Endometrial microvascular endothelial cells (primary cell): Measurements from ENCODE around the gene POLA1. TPM values are rescaled to one million over a fixed set of nuclear protein-coding genes. Genes with fewer than 3 reads are reported as not detected.

Experiments
- total RNA-seq: library from RNA; depleted of rRNA; stranded (reverse); fragments of >200 nt; gene quantifications from one replicate; pipeline ENCODE4 v1.2.3, GENCODE V29; 2015; ENCODE audit errors: inconsistent ontology term

The POLA1 gene
- total RNA-seq, 1 donor from 2014 or later = 12.4 TPM

Other genes with a start within 250 kb of the POLA1 start
- 8.8 TPM for gene PDK3, start 228.6 kb upstream of the POLA1 start, total RNA-seq
- not detected for gene PCYT1B, start 46.6 kb upstream of the POLA1 start, total RNA-seq